HG03432 (cell line): Measurements from ENCODE around the gene SIX3.
A peak's percentile ranks its signal among the peaks of the same experiment; 100 is the strongest.

Experiments used
- ATAC-seq: cut with Tn5 transposase; IDR thresholded peaks from one replicate; pipeline ENCODE4 v1.9.1; 2021; ENCODE audit warnings: mild to moderate bottlenecking, moderate library complexity; ENCODE audit not compliant: unreplicated experiment

SIX3 gene

GRCh38 chr2:44942304-44943030 is 965 bp downstream of the SIX3 start:
- no peak for ATAC-seq

GRCh38 chr2:44943031-44943692 is 1.7 kb downstream of the SIX3 start:
- ATAC-seq, result no peak

GRCh38 chr2:44943693-44944101 is 2.2 kb downstream of the SIX3 start:
- no peak for ATAC-seq

- ATAC-seq, result no peak
Measured at GRCh38 chr2:44944102-44944951, 2.8 kb downstream of the SIX3 start.

- ATAC-seq, result no peak
Measured at GRCh38 chr2:44944952-44945612, 3.6 kb downstream of the SIX3 start.

GRCh38 chr2:44945676-44946371 is 4.3 kb downstream of the SIX3 start:
- no peak for ATAC-seq

GRCh38 chr2:44946372-44947027 is 5.0 kb downstream of the SIX3 start:
- no peak for ATAC-seq

- ATAC-seq, result no peak
Measured at GRCh38 chr2:44947028-44947375, 5.5 kb downstream of the SIX3 start.

- no peak for ATAC-seq
Measured at GRCh38 chr2:44948565-44949328, 7.2 kb downstream of the SIX3 start.

- peak; percentile 38 for ATAC-seq
Measured at GRCh38 chr2:44949329-44950151, 8.0 kb downstream of the SIX3 start.

GRCh38 chr2:44950646-44951045 is 9.1 kb downstream of the SIX3 start:
- no peak for ATAC-seq

- no peak for ATAC-seq
Measured at GRCh38 chr2:44951124-44951523, 9.6 kb downstream of the SIX3 start.

- no peak for ATAC-seq
Measured at GRCh38 chr2:44951714-44952113, 10.2 kb downstream of the SIX3 start.

GRCh38 chr2:44952143-44952805 is 10.8 kb downstream of the SIX3 start:
- peak; percentile 62 for ATAC-seq

GRCh38 chr2:44952806-44953498 is 11.4 kb downstream of the SIX3 start:
- no peak for ATAC-seq

- no peak for ATAC-seq
Measured at GRCh38 chr2:44953499-44953883, 12.0 kb downstream of the SIX3 start.

- no peak for ATAC-seq
Measured at GRCh38 chr2:44954447-44954888, 13.0 kb downstream of the SIX3 start.
